GM18498 (cell line): ENCODE results near the gene BCL6B.
"Not testable (repeated sequence)": the region's sequence is repeated elsewhere in the genome, so short reads cannot be mapped to it uniquely, and the experiment has no call there.

Experiments used
- ATAC-seq: cut with Tn5 transposase; IDR thresholded peaks from one replicate; pipeline ENCODE4 v1.9.1; 2021; ENCODE audit warnings: mild to moderate bottlenecking, moderate library complexity; ENCODE audit not compliant: unreplicated experiment

Gene BCL6B, protein sequence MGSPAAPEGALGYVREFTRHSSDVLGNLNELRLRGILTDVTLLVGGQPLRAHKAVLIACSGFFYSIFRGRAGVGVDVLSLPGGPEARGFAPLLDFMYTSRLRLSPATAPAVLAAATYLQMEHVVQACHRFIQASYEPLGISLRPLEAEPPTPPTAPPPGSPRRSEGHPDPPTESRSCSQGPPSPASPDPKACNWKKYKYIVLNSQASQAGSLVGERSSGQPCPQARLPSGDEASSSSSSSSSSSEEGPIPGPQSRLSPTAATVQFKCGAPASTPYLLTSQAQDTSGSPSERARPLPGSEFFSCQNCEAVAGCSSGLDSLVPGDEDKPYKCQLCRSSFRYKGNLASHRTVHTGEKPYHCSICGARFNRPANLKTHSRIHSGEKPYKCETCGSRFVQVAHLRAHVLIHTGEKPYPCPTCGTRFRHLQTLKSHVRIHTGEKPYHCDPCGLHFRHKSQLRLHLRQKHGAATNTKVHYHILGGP

DNA sequence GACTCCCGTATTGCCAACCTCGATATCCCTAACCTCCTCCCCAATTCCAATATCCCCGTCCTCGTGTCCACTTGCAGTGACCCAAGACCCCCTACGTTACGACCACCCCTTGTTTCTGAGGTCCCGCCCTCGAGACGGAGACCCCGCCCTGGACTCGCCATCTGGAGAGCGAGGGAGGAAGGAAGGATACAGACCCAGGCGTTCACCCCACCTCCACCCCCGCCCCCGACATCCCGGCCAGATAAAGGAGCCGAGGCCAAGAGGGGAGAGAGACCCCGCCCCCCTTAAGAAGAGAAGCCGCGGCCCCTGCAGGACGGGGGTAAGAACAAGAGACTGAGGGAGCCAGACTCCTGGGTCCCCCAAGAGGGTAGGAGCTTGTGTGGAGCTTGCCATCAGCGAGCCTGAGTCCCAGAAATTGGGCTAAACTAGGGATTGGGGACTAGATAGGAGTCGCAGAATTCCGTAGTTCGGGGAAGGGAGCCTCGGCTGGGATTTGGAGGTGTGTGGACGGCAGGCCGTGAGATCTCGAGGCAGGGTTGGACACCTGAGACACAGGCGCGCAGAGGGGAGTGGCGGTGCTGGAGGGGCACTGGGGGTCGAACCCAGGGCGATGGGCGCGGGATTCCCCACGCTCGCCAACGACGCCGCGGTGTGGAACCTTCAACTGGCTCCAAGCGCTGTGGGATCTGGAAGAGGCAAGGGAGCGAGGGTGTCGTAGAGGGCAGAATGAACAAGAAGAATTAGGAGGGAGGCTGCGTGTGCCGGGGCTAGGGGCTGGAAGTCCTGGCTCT is at the start of gene BCL6B:
TSS of gene BCL6B (plus strand) at position 270 of the 791 bp plus-strand sequence. CDS start 622 bp downstream, outside the sequence.
- no peak for ATAC-seq

DNA sequence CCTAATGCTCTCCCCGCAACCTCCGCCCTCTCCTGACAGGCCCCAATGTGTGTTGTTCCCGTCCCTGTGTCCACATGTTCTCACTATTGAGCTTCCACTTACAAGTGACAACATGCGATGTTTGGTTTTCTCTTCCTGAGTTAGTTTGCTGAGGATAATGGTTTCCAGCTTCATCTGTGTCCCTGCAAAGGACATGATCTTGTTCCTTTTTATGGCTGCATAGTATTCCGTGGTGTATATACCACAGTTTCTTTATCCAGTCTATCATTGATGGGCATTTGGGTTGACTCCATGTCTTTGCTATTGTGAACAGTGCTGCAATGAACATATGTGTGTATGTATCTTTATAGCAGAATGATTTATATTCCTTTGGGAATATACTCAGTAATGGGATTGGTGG is 43.4 kb upstream of the BCL6B start:
- ATAC-seq, result not testable (repeated sequence)

DNA sequence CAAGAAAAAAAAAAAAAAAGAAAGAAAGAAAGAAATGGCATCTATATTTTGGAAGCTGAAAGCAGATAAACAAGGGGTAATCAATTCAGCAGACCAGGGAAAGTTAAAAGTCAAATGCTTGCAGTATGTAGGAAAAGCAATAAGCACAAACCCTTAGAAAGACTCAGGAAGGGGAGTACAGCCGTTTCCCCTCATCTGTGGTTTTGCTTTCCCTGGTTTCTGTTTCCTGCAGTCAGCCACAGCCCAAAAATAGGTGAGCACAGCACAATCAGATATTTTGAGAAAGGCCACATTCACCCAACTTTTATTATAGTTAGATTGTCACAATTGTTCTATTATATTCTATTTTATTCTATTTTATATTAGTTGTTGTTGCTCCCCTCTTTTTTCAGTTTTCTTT is 41.4 kb upstream of the BCL6B start:
- no peak for ATAC-seq

DNA sequence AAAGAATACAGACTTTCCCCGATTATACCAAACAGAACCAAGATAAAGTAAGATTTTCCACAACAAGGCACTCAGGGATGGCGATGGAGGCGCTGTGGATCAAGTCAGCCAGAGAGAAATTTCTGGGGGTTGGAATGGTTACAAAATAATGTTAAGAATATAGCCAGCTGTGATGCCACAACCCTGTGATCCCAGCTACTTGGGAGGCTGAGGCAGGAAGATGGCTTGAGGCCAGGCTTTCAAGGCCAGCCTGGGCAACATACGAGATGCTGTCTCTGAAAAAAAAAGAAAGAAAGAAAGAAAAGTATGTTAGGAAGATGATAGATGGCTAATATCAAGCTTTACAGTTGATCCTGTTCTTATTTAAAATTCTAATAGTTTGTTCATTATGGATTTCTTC is 37.6 kb upstream of the BCL6B start:
- ATAC-seq, result no peak

DNA sequence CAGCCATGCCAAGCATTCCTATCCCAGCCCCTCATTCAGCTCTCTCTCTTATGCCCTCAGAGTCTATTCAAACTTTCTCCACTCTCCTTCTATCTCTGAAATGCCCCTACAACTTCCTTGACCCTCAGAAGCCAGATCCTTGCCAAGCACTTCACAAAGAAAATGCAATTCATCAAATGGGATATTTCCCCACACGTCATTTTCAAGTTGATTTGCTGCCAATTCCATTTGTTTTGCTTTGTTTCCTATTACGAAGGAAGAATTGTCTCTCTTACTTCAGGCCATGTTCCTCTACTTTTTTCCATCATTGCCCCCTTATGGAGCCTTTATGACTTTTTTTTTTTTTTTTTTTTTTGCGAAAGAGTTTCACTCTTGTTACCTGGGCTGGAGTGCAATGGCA is 36.2 kb upstream of the BCL6B start:
- no peak for ATAC-seq

DNA sequence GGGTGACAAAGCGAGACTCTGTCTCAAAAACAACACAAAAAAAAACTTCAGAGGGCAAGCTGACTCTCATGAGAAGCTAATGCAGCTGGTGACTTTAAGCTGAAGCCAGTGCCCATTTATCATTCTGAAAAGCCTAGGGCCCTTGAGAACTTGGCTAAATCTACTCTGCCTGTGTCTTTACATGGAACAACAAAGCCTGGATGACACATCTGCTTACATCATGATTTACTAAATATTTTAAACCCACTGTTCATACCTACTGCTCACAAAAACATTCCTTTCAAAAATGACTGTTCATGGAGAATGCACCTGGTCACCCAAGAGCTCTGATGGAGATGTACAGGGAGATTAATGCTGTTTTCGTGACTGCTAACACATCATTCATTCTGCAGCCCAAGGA is 33.1 kb upstream of the BCL6B start:
- ATAC-seq, result no peak

DNA sequence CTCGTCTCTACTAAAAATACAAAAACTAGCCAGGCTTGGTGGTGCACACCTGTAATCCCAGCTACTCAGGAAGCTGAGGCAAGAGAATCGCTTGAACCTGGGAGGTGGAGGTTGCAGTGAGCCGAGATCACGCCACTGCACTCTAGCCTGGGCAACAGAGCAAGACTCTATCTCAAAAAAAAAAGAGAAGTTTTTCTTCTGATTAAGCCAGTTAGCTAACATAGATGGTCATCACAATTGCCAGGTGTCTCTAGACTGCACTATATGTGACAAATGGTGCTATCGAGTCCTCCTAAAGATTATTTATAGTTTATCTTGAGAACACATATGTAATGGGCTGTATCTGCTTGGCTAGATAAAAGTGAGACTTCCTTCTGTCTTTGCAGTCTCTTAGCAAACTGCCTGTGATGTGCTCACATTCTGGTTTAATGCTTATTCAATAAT is 29.2 kb upstream of the BCL6B start:
- ATAC-seq, result not testable (repeated sequence)

DNA sequence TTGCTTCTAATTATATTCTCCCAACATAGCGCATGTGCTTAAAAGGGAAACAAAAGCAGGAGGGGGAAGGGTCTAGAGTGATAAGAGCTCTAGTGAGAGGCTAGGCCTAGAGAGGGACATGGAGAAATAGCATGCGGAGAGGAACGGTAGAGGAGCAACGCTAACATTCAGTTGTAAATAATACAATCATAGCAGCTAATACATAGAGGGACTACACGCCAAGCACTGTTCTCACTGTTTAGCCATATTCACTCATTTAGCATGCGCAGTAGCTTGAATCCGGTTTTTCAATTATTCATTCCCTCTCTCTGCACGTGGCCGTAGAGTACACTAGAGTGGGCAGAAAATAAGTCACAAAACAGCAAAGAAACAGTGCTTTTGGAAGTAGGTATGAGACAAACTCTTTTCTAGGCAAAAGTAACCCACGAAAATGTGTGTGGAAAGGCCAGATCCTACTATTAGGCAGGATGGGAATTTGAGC is 28.7 kb upstream of the BCL6B start:
- ATAC-seq, result no peak

DNA sequence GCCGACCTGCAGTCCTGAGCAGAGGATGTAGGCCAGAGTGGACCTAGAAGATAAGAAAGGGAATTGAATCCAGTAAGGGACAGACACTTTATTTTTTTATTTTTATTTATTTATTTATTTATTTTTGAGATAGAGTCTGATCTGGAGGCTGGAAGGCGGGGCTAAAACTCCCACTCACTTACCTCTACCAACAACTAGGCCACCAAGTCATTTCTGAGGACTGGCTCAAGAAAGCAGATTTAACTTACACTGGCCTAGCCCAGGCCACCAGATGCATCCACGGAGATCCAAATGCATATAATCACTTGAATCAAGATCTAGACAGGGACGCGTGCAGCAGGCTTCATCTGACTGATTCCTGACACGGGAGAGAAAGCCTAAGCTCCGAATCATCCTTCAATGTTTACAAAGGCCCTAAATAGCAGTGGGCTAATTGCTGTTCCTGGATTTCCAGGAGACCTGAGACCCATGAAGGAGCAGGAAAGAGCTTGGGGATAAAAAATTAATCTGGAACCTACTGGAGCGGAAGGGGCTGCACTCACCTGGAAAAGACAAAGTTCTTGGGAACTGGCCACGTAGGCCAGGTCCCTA is 28.1 kb upstream of the BCL6B start:
- ATAC-seq, result no peak

DNA sequence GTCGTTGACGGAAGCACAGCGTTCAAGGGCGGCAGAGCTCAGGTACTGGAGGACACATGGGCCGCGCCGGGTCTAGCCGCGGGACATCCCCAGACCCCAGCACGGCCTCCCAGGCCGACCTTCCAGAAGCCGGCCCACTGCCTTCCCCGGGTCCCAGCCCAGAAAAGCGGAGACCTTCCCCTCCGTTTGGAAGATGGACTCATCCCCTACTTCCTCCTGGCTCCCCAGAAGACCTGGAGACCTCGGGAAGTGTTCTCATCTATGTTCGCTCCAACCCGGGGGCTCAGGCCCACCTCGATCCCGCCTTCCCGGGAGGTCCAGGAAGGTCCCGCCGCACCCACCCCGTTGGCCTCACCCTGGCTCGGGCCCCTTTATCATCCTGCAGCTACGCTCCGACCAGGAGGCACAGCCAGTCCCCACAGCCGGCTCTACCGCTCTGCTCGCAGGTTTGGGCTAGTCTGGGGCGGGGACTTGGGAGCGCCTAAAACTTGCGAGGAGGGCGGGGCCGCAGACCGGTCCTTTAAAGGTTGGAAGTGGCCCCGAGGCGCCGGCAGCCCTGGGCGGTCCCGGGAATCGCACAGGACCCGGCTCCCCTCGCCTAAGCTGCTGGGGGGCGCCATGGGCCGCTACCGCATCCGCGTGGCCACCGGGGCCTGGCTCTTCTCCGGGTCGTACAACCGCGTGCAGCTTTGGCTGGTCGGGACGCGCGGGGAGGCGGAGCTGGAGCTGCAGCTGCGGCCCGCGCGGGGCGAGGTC is 27.2 kb upstream of the BCL6B start, which contains the start of gene ALOX12:
TSS of gene ALOX12 (plus strand) at position 550 of the 756 bp plus-strand sequence. CDS start at position 619, 69 bp downstream.
- ATAC-seq, result no peak

DNA sequence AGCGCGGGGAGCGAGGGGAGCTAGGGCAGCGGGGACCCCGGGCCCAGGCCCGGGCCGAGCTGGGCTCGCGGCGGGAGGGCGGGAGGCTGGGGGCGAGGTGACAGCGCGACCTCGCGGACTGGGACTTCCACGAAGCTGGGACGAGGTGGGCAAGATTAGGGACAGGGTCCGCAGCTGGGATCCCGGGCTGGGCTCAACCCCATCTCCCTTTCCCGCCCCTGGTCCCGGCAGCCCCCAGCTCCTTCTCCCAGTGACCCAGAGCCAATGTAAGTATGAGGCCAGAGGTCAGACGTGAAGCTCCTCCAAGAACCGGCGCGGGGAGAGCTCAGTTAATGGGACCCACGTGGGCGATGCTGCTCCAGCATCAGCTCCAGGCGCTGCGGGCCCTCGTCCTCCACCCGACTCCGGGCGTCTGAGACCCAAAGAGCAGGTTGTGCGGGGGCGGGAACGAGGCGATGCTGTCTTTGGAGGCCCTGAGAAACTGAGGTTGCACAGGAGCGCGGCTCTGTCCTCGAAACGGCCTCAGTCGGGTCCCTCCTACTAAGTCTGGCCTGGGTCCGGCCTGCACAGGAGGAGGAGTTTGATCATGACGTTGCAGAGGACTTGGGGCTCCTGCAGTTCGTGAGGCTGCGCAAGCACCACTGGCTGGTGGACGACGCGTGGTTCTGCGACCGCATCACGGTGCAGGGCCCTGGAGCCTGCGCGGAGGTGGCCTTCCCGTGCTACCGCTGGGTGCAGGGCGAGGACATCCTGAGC is 26.4 kb upstream of the BCL6B start:
- ATAC-seq, result no peak

DNA sequence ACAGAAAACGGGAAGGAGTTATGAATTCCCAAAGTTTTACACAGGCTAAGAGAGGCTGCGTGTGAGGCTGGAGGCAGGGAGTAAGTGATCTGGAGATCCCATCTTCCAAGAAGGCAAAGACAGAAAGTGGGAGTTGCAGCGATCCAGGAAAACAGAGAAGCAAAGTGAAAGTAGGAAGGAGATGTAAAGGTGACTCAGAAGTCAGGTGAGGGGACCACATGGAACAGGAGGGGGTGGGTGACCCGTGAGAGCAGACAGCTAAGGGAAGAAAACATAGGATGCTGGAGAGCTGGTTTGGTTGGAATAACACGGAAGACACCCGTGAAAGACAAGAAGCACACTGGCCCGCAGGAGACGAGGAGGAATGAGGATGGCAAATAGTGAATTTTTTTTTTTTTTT is 25.7 kb upstream of the BCL6B start:
- no peak for ATAC-seq

DNA sequence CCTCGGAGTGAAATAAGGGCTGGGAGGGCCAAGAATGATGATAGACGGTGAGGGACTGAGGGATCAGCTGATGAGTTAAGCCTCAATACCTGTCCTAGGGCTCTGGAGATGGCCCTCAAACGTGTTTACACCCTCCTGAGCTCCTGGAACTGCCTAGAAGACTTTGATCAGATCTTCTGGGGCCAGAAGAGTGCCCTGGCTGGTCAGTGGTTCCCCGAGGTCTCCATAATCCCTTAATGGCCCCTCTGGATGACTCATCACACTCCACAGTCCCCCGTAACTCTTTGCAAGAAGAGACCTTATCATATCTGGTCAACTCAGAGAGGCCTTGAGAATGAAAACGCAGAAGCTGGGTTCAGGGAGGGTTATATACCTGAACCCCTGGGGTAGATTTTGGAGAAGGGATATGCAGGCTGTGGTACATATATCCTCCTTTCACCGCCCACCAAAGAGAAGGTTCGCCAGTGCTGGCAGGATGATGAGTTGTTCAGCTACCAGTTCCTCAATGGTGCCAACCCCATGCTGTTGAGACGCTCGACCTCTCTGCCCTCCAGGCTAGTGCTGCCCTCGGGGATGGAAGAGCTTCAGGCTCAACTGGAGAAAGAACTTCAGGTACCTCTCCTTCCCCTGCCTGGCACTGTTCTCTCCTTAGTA is 23.9 kb upstream of the BCL6B start:
- no peak for ATAC-seq

DNA sequence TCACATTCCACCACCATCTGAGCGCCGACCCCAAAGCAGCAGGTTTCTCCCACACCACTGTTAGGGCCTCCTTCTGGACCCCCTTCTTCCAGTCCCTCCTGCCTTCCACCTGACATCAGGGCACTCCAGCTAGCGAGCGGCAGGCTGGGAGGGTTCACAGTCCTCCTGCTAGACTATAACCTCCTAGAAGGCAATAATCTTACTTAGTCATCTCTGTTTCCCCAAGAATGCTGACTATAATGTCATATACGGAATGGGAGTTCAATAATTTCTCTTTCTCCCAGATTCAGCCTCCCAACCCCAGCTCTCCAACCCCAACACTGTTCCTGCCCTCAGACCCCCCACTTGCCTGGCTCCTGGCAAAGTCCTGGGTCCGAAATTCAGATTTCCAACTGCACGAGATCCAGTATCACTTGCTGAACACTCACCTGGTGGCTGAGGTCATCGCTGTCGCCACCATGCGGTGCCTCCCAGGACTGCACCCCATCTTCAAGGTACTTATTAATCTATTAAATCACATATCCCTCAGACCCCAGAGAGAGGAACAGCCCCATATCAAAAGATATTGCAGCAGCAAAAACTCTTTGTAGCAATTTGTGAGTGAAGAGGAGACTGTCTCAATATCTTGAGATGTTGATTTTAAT is 21.4 kb upstream of the BCL6B start:
- ATAC-seq, result no peak

DNA sequence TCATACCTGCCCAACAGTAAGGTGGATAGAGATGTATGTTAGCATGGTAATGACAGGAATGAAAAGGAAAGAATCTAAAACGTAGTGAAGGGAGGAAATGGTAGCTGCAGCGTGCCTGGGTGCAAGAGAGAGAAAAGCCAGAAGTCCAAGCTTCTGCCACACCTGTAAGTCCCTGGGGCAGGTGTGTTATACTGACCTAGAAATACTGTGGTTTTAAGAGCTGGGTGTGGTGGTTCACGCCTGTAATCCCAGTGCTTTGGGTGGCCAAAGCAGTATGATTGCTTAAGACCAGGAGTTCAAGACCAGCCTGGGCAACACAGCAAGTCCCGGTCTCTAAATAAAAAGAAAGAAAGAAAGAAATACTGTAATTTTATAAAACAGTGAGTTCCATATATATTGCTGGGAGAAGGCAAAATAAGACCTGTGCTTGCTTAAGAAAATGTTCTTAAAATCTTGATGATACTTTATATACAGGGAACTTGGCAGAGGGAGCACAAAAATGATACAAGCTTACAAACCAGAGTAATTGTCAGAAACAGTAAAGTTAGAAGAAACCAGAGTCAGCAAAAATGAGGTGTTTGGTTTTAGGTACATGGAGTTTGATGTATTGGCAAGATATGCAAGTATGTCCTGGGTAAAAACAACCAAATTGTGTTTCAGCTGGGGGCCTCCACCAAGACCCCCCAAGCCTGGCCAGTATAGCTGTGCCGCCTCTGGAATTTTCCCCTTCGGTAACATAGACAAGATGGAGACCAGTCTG is 20.4 kb upstream of the BCL6B start:
- ATAC-seq, result no peak

DNA sequence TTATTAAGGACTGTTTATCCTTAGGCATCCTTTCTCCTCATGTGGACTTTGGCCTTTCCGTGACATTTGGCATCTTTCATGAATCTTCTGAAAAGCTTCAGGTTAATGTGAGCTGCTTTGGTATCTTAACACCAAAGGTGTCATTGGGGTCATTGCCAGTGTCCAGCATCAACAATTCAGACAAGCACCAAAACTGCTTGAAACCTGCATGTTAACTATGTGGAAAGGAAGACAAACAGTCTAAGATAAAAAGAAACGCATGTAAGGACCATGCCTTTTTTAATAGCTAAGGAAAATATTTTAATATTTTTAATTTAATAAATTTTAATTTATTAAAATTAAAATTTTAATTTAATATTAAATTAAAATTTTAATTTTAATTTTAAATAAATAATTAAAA is 19.1 kb upstream of the BCL6B start:
- no peak for ATAC-seq

DNA sequence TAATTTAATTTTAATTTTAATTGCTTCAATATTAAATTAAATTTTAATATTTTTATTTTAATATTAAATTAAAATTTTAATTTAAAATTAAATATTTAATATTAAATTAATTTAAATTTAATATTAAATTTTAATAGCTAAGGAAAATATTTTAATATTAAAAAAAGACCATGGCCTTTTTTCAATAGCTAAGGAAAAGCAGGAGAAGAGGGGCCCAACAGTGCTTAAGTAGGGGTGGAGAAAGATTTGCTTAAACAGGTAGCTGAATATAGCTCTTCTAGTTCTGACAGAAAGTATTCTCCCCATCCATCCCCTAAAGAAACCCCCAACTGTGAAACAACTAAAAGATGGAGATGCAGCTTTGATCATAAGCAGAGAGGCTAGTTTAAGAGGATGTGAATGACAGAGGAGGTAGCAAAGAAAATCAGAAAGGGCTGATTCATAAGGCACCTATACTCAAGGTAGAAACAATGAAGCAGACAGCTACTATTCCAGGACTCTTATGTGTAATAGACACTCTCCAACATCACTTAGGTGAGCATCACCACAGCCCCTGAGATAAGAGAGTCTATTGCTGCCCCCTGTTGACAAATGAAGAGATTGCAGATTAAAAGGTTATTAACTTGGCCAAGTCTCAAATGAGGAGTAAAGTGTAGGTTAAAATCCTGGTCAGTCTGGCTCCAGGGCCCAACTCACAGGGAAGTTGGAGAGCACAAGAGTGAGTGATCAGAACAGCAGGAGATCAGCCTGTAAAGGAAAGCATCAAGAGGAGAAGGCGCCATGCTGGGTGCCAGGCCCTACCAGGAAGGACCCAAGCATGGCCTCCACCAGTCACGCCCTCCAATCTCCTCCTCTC is 18.2 kb upstream of the BCL6B start:
- no peak for ATAC-seq
